Activated CD8-positive, alpha-beta memory T cell treated with anti-CD3 and anti-CD28 coated beads, Interleukin-2, amount 50 U/mL, for 24 hours (primary cell): ENCODE results near the gene C10orf143.

Experiments
- DNase-seq: peaks from one replicate; pipeline ENCODE4 v3.0.0-alpha.2; 2020; ENCODE audit errors: extremely low read depth

C10orf143 gene

DNA sequence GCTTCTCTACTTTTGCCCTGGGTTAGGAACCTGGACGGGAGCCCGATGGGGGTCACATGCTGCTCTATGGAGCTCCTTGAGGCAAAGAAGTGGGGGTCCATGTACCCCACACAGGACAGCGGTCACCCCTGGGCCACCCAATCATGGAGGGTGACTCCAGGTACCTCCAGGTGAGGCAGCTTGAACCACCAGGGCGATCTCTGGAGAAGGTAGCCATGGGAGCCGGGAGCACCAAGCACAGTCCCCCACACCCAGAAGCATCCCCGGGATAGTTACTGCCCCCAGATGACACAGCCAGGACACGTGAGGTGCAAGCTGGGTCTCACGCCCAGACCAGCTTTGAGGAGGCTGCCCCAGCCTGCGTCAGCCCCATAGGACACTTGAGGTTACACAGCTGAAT lies 58.4 kb downstream of the C10orf143 start:
- no peak for DNase-seq

DNA sequence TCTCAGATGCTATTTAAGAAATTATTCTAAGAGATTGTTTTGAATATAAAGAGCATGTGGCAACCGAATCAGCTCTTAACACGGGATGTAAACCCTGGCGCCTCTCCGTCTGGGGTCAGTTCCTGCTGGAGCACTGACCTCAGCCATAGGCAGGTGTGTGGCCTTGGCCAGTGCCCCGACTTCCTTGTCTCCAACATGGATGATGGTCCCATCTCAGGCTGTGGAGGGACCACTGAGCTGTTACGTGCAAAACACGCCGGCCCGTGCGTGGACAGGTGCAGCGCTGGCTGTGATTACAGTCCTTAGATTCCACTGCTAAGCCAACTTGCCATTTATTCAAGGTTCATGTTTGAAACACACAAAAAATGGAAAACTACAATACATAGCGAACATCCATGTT lies 59.9 kb downstream of the C10orf143 start:
- DNase-seq, result no peak

DNA sequence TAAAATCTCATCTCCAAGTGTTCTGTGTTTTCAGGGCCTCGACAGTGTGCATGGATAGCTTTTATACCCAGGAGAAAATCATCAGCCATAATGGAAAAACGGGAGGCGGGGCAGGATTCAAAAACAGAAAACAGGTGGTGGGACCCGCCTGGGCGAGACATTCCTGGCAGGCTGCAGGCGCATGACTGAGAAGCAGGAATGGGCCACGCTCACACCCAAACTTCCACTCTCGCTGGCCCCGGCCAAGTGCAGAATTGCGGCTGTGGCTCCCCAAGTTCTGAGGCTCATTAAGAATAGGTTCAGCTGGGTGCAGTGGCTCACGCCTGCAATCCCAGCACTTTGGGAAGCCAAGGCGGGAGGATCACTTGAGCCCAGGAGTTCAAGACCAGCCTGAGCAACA lies 60.6 kb downstream of the C10orf143 start:
- DNase-seq, result no peak

DNA sequence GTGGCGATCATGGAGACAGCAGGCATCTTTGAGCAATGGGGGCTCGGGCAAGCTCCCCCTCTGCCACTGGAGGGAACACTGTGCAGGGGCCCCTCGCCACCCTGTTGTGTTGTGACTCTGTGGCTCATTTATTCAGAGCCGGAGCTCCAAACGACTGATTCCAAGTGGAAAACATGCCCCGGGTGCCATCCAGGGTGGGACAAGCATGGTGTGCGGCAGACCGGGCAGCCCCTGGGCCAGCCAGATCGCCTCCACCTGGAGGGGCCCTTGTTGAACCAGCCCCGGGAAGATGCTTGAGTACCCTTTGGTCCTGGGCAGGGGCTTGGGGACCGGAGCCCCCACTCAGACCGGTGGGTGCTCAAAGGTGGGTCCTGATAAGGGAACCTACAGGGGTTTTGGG lies 61.4 kb downstream of the C10orf143 start:
- no peak for DNase-seq

GRCh38 chr10:130048081-130048480 lies 62.5 kb downstream of the C10orf143 start:
- no peak for DNase-seq

DNA sequence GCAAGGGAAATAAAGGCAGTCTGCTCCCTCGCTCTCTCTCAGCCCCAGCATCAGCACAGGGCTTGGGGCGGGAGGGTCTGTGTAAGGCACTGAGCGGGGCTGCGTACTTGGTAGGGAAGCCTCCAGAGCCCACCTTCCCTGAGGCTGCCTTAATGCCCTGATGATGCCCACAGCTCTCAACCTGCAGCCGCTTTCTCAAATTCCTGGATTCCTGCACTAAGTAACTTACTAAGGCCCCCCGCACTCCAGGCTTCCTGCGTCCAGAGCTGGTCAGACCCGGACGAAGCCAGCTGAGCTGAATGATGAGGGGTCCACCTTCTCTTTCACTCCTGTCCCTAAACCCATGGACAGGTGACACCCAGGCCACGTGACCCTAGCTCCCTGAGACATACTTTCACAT lies 63.3 kb downstream of the C10orf143 start:
- no peak for DNase-seq

DNA sequence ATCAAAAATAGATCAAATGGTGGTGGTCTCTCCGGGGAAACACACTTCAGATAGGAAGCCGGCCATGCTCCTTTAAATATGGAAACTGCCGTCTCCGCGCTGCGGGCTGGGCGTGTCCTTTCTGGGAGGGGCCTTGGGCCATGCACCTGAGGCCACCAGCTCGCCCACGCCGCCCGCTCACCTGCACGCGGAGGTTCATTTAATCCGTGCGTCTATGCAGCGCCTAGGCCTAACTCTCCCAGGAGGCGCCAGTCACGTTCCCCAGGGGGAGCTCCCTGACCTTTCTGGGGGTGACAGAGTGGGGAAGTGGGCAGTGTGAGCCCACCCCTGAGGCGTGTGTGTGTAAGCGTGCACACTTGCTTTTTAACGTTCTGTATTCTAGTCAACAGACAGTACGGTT lies 64.0 kb downstream of the C10orf143 start:
- DNase-seq, result no peak

GRCh38 chr10:130045801-130046321 lies 64.8 kb downstream of the C10orf143 start:
- DNase-seq, result no peak

- no peak for DNase-seq
These were observed 65.5 kb downstream of the C10orf143 start for GRCh38 chr10:130045091-130045652.

GRCh38 chr10:130044067-130045061 lies 66.3 kb downstream of the C10orf143 start:
- DNase-seq, result no peak

DNA sequence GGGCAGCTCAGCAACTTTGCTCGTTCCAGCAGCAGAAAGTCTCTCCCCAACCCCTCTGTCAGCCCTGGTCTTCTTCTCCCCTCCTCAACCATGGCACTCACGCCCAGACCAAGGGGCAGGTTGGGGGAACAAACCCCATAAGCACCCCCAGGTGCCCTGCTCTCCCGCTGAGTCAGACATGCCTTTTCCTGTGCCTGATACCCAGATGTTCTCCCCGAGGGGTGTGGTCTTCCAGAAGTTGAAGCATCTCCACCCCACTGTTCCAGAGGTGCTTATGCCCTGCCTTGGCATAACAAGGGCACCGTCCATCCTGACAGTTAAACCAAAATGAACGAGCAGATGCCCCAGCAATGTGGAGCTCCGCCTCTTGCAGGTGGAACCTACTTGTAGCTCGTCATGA lies 67.1 kb downstream of the C10orf143 start:
- no peak for DNase-seq

GRCh38 chr10:130042381-130042780 lies 68.2 kb downstream of the C10orf143 start:
- DNase-seq, result no peak

GRCh38 chr10:130041451-130042371 lies 68.9 kb downstream of the C10orf143 start:
- no peak for DNase-seq

- DNase-seq, result no peak
These were observed 69.8 kb downstream of the C10orf143 start for GRCh38 chr10:130040817-130041330.

GRCh38 chr10:130040351-130040750 lies 70.3 kb downstream of the C10orf143 start:
- no peak for DNase-seq

GRCh38 chr10:130039141-130039540 lies 71.5 kb downstream of the C10orf143 start:
- no peak for DNase-seq

DNA sequence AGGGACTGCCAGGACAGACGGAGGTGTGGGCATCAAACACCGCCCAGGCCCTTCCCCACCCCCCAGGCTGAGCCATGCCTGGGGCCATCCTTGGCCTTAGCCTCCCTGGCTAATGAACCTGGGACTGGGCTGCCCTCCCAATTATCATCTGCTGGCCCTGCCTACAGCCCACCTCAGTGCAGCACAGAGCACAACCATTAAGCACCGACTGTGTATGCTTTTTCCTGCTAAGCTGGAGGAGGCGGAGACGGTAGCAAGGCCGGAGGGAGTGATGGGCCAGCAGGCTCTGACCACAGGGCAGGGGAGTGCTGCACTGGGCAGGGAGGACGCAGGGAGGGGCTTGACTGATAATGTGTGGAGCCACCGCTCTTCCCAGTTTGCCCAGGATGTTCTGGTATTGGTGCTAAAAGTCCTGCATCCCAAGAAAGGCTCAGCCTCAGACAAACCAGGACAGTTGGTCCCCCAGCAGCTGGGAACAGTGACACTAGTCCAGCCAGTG lies 72.0 kb downstream of the C10orf143 start:
- no peak for DNase-seq

- no peak for DNase-seq
These were observed 72.5 kb downstream of the C10orf143 start for GRCh38 chr10:130038019-130038555.

DNA sequence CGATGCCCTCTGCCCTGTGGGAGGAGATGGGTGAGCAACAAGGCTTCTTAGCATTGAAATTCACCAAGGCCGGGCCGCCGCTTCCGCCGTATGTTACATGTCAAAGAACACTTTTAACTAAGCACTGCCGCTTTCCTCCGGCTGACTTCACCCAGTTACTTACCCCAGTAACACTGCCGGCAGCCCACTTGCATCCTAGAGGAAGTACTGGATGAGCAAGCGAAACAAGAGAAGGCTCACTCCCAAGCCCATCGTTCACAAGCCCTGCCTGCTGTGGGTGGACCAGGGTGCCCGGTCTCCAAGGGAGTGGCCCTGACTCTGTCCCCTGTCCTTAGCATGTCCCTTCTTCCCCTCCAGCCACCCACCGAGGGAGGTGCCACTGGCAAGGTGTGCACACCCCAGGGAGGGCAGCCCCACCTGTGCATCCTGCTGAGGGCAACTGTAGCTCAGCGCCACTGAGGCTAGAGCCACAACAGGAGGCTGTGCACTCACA lies 73.4 kb downstream of the C10orf143 start:
- no peak for DNase-seq

GRCh38 chr10:130036296-130037065 lies 74.1 kb downstream of the C10orf143 start:
- no peak for DNase-seq
